ENCODE data around the gene ABHD6.
"Not testable (repeated sequence)": the region's sequence is repeated elsewhere in the genome, so short reads cannot be mapped to it uniquely, and the experiment has no call there.

ABHD6 gene

DNA sequence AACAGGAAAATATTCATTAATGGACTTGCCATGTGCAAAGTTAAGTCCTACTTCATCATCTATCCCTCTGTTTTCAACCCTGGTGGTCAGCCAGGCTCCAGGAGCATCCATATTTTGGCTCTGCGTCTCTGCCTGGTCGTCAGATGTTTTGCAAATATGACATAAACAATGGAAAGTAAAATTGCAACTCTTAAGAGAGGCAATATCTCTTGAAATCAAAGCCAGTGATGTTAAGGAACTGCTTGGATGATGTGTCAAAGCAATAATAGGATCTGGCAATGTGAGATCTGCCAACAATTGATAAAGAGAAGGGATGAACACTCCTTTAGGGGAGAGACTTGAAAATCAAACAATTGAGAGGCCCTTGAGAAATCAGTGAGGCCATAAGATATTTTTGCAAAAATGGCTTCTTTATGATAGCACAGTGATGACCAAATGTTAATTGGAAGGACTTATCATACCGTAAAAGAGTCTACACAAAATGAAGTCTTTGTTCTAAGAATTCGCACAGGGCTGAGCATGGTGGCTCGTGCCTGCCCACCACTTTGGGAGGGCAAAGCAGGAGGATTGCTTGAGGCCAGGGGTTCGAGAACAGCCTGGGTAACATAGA lies 6.5 kb downstream of the ABHD6 start:
- DNase-seq = no peak

DNA sequence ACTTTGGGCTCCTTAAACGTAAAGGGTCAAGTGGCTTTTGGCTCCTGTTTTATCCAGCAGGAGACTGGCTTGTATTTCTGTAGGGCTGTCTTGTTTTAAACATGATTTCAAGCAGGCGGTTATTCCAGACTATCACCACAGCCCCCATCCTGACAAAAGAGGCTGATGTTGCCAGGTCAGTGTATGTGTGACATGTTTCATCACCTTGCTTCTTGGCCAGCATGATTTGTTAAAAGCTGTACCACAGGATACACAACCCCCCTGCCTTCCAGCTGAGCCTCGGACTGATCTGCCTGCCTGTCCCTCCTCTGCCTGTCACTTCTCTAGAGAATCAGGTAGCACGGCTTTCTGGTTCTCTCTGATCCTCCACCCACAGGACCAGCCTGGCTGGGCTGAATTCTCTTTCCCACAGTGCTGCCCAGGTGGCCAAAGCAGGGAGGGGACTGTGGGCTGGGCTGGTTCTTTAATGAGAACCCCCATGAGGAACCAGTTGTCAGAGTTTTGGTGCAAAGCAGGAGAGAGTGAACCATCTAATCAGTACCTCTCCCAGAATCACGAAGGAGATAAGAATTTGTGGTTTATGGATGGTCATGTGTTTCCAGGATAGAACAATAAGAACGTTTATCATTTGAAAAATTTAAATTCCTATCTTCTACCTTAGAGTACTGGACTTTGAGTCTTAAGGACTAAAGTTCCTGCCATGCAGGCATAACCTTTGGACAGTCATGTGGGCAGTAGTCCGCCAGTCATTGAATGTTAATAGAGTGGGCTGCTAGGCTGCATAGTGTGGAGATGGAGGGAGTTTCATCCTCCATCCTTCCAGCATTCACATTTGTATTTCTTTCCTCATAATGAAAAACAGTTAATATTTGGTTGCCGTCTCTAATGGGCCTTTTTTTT lies 8.8 kb downstream of the ABHD6 start:
- DNase-seq = no peak

DNA sequence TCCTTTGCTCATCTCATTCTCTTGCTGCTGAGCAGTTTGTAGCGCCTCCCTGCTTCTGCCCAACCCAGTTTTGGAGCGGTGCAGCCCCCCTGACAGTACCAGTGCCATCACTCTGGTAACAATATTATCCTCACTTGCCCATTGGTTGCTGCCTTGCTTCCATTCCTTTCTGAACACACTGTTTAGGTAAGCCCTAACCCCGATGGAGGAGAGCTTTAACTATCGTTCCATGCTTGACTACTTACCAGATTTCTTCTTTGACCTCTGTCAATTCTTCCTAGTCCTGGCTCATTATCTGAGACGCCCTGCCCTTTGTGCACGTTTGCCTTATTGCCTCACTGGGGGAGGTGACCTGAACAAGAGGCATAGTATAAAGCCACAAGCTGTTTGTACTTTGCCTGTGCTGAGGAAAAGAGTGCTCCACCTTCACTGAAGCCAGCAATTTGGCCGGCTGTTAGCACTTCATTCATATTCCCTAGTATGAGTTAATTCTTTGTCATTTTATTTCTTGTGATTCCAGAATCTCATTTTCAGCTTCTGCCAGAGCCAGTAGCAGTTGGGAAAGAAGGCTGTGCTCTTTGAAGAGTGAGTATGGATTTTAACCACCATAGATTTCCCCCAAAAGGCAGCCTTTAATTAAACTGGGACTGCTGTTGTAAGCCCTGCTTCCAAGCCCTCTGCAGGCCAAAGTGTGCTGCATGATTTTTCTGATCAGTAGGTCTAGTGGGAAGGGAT lies 11.9 kb downstream of the ABHD6 start:
- no peak for DNase-seq

DNA sequence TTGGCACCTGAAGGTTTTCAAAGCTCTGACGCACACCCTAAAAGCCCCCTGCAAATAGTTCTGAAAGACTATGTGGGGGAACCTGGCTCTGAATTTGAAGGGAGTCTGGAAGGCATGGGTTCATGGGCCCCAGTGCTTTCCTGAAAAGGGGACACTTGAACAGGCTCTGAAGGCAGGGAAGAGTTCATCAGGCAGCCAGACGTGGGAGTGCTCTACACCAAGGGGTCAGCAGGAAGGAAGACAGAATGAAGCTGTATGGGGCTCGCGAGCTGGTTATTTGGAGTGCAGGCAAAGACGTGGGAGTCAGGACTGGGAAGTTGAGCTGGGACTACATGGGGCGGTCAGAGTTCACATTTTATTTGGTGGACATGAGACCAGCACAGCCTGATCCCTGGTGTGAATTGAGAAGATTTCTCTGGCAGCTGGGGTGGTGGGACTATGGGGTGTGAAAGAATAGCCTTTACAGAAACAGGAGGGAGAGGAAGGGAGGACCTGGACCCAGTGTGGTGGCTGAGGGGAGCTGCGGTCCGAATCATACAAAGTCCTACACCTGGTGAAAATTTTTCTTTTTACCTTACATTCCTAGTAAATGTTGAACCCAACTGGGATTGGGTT lies 12.6 kb downstream of the ABHD6 start:
- DNase-seq = no peak

DNA sequence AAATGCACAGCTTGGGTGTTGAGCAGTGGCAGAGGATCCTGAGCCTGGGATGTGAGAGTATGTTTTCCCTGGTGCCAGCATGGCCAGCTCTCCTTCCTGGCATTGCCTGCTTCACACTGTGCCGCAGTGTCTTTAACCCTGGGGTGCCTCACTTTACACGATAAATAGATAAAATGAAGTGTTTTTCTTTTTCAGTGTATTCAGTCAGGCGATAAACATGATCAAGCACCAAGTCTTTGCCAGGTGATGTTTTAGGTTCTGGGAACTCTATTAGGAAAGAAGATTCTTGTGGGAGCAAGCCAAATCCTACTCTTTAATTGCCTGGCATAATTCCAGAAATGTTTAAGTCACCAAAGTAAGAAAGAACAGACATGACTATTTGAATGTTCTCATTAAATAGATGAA lies 14.0 kb downstream of the ABHD6 start:
- DNase-seq = no peak

DNA sequence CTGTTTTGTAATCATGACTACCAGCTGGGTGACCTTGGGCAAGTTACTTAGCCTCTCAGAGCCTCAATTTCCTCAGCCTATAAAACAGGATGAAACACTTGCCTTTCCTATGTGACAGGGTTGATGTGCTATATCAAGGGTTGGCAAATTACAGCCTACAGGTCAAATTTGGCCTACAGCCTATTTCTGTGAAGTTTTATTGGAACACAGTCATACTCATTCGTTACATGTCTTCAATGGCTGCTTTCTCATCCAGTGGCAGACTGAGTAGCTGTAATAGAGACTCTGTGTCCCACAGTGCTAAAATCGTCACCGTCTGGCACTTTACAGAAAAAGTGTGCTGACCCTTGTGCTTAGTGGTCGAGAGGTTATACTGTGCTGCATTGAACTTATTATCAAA lies 16.6 kb downstream of the ABHD6 start:
- no peak for DNase-seq

DNA sequence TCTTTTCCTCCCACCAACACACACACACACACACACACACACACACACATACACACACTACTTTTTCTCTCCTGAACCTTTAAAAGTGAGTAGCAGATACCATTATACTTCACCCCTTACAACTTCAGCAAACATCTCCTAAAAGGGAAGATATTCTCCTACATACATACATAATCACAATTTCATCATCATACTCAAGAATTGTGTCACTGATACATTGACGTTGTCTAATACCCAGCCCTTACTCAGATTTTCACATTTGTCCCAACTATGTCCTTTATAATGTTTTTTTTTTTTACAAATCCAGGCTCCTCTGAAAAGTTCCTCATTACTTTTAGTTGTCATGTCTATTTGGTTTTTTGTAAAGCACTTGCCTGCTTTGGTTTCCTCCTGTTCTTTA lies 18.5 kb downstream of the ABHD6 start:
- DNase-seq = no peak

DNA sequence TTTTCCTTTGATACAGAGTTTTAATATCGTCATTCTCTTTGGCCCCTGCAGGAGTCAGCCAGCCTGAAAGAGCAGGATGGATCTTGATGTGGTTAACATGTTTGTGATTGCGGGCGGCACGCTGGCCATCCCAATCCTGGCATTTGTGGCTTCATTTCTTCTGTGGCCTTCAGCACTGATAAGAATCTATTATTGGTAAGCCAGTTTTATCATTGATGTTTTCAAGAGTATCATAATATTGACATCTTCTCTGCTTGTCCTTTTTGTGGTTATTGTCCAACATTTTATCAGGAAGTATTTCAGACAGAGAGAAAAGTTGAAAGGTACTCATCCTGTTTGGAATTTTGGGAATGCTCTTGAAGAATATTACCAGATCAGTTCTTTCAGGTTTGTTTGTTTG lies 18.9 kb downstream of the ABHD6 start:
- DNase-seq = no peak

DNA sequence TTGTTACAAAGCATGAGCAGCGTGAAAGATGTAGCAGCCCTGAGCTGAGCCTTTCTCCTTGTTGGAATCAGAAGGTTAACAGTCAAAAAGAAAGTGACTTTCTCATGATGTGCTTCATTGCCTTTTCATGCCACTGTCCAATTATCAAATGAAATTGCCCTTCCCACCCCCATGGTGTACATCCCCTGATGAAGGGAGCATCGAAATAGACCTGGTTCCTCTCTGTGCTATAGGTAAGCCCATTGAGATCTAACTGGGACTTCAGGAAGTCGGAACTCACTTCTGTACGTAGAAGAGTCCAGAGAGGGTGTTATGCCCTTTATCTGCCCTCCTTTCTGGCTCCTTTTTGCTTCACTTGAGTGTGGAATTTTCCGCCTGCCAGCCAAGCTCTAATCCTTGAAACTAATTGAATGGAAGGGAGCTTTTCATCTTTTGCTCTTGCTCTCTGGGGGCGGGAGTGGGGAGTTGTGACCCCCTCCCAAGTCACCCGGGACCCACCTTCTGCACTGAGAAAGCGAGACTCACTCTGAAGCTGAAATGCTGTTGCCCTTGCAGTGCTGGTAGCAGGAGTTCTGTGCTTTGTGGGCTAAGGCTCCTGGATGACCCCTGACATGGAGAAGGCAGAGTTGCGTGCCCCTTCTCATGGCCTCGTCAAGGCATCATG lies 20.9 kb downstream of the ABHD6 start:
- no peak for DNase-seq

DNA sequence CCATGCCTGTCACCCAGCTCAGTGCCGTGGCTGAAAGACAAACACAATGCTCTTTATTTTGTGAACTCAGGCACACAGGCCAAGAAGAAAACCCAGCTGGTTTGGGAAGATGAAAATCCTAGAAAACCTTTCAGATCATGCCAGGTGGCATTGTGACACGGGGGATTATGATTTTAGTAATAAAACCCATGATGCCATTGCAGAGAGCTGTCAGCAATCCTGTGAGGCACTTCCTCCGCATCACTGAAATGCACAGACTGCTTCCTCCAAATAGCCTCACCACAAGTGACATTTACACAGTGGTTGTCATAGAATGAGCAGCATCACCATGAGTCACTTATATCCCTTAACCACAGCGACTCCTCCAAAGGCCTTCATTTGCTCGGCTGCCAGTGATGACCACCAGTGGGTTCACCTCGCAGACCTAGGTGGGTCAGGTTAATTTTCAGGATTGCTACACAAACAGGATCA lies 22.7 kb downstream of the ABHD6 start:
- no peak for DNase-seq

DNA sequence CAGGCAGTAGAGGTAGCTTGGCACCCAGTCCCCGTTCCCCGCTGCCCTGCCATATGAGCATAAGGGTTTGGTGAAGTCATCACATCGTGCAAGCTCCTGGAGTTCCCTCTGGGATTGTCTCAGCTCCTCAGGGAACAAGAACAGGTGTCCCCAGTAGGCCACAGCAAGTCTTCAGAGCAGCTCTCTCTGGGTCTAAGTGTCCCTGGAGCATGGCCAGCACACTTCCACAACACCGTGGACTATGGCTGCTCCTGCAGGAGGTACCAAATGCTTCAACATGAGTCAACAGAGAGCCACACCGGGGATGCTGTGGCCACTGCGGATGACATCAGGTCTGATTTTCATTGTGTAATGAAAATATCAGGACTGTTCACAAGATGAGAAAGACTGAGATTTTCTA lies 23.1 kb downstream of the ABHD6 start:
- DNase-seq = no peak

DNA sequence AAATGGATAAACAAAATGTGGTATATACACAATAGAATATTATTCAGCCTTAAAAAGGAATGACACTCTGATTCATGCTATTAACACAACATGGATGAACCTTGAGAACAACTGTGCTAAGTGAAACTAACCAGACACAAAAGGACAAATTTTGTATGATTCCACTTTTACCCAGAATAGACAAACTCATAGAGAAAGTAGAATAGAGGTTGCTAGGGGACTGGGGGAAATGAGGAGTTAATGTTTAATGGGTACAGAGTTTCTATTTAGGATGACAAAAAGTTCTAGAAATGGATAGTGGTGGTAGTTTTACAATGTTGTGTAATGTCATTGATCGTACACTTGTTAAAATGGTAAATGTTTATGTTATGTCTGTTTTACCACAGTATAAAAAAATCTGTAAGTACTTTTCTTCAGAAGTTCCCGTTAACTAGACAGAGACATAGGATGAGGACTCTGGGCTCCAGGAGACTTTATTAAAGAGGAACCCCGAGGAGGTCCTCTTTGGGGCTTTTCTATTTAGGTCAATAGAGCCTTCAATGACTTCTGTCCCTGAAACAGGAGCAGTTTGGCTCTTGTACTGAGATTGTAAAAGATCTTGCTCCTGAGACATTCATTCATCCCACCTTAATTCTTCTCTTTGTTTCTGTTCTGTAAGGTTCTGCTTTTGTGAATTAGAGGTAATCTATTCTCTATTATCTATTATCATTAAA lies 24.5 kb downstream of the ABHD6 start:
- DNase-seq = no peak

DNA sequence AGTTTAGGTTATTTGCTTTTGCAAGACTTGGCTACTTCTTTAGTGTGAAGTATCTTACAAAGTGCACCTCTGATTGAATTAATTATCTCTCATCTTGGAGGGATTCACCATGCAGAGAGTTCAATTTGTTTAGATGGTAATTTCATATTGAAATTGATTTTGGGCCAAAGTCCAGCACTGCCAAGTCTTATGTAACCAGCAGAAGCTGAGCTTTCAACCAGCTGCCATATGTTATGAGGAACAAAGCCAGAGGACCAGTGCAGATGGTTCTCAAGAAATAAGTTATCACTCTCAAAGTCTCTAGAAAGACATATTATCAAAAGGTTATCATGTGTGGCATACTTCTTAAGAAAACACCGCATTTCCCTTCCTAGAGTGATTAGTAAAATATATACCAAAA lies 29.0 kb downstream of the ABHD6 start:
- no peak for DNase-seq

DNA sequence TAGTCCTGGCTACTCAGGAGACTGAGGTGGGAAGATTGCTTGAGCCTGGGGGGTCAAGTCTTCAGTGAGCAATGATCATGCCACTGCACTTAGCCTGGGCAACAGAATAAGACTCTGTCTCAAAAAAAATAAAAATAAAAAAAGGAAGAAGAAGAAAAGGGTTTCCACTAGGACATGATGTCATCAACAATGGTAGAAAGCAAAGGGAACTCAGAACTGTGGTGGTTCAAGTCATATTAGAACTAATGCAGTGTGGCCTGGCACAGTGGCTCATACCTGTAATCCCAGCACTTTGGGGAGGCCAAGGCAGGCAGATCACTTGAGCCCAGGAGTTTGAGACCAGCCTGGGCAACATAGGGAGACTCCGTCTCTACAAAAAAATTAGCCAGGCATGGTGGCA lies 30.0 kb downstream of the ABHD6 start:
- DNase-seq = not testable (repeated sequence)

DNA sequence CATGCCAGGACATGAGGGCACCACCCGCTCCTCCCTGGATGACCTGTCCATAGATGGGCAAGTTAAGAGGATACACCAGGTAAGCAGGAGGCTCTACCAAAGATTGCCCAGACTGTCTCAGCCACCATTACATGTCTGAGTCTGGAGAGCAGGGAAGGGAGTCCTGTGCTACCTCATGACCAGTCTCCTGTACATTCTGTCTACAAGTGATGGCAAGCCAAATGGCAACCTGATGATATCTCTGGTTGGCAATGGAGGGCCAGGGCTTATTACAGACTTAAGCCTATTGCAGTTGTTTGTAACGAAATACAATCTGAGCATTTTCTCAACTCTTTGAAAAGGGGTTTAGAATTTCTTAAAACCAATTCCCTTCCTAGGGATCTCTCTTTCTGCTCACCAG lies 31.8 kb downstream of the ABHD6 start:
- no peak for DNase-seq

DNA sequence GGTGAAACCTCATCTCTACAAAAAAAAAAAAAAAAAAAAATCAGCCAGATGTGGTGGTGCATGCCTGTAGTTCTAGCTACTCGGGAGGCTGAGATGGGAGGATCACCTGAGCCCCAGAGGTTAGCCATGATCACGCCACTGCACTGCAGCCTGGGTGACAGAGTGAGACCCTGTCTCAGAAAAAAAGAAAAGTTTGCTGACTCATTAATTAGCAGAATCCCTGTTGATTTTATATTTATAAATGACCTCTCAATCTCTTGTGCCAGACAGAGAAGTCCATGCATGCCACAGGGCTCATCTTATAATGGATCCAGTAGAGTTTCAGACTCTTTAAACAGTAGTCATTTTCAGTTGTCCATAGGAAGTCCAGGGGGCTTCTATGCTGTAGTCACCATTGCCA lies 32.9 kb downstream of the ABHD6 start:
- no peak for DNase-seq

DNA sequence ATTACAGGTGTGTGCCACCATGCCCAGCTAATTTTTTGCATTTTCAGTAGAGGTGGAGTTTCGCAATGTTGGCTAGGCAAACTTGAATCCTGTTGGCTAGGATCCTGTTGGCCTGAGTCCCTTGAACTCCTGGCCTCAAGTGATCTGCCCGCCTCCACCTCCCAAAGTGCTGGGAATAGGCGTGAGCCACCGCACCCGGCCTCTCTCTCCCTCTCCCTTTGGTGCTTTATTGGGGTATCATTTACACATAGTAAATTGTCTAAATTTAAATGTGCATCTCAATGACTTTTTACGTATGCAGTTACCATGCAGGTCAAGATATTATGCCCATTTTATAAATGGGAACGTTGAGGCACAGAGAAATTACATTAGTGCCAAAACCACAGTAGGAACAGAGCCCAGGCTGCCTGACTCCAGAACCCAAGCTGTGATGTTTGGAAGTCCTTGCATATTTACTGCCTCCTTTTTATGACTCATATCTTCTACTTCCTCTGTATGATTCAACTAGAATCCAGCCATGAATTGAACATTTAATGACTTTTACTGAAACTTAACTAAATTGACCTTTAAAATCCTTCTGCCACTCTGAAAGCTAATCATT lies 34.4 kb downstream of the ABHD6 start:
- DNase-seq = no peak

DNA sequence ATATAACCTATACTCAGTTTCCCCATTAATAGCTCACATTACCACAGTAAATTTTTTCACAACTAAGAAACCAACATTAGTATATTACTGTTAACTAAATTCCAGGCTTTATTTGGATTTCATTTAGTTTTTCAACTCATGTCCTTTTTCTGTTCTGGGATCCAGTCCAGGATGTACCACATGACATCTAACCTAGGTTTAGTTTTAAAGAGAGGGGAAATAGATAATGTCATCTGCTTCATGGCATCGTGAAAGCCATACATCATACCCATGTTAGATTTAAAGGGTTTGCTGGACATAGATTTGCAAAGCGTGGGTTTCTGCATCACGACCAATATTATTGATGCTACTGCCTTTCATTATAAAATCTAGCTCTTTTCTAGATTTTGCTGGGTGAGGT lies 35.3 kb downstream of the ABHD6 start:
- no peak for DNase-seq

DNA sequence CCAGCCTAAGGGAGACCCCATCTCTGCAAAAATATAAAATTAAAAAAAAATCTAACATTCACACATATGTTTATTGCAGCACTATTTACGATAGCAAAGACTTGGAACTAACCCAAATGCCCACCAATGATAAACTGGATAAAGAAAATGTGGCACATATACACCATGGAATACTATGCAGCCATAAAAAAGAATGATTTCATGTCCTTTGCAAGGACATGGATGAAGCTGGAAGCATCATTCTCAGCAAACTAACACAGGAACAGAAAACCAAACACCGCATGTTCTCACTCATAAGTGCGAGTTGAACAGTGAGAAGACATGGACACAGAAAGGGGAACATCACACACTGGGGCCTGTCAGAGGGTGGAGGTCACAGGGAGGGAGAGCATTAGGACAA lies 35.8 kb downstream of the ABHD6 start:
- DNase-seq = not testable (repeated sequence)

DNA sequence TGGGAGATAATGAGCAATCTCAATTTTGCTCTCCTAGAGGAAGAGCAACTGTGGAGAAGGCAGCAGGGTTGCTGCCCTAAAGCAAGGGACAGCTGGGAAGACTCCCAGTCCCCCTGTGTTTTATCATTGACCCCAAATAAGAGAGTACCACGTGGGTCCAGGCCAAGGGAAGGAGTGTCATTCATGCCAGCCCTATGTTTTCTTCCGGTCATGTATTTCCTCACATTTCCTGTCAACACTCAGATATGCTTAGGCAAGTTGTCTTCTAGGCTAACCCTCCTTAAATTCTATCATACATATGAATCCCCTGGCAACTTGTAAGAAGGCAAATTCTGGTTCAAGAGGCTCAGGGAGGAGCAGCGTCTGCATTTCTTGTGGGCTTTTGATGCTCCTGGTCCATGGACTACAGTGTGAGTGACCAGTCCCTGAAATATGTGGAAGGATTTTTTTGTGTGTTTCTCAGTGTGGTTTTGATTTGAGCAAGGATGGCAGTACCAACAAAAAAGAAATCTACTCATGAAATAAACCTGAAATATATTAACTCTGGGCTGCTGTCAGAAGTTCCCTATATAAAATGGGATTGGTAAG lies 36.5 kb downstream of the ABHD6 start:
- no peak for DNase-seq

DNA sequence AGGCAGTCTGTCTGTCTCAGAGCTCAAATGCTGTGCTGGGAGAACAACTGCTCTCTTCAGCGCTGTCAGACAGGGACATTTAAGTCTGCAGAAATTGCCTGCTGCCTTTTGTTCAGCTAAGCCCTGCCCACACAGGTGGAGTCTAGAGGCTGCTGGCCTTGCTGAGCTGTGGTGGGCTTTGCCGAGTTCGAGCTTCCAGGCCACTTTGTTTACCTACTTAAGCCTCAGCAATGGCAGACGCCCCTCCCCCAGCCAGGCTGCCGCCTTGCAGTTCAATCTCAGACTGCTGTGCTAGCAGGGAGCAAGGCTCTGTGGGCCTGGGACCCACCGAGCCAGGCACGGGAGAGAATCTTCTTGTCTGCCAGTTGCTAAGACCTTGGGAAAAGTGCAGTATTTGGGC lies 43.5 kb downstream of the ABHD6 start:
- DNase-seq = no peak

Data from T-helper 9 cell (primary cell).